ENCODE measurements around the gene BLVRB. TPM values are rescaled to one million over a fixed set of nuclear protein-coding genes. Genes with fewer than 3 reads are reported as not detected.
A peak's percentile ranks its signal among the peaks of the same experiment; 100 is the strongest.
"Not testable (repeated sequence)": the region's sequence is repeated elsewhere in the genome, so short reads cannot be mapped to it uniquely, and the experiment has no call there.

BLVRB gene
- total RNA-seq, 2 donors from 2014 or later: 79.8 to 109 TPM

- Histone ChIP-seq H3K9me3 (no peaks in the 10 kb centered on the region), H3K27ac (no peak overlapping the region), H3K27me3 (no peaks in the 10 kb centered on the region), H3K36me3 (replicated peaks in 1 of 2; ENCODE audit: insufficient read depth in 1 of 2, low read depth in 2 of 2) (no peaks in the 10 kb centered on the region), H3K4me3 (no peak overlapping the region), H3K4me1 (no peaks in the 10 kb centered on the region)
- intact Hi-C loops (cut with DNase I): no loop called here
- DNase-seq: no peak
- ATAC-seq: no peak
- WGBS, 2 donors: 50 to 67% methylated on average over 1 to 9 of the region's 9 CpGs
- TF ChIP-seq POLR2A (IDR thresholded peaks at IDR 0.05): no peak
- TF ChIP-seq CTCF (IDR thresholded peaks at IDR 0.05): no peak
Observed at GRCh38 chr19:40506099-40506498, 40.6 kb upstream of the BLVRB start.

GRCh38 chr19:40503320-40503695 lies 37.8 kb upstream of the BLVRB start:
- no peak for TF ChIP-seq CTCF (IDR thresholded peaks at IDR 0.05)
- TF ChIP-seq POLR2A (IDR thresholded peaks at IDR 0.05): no peak
- DNase-seq: peak in 3 of 4 donors; percentile 23 to 40 (median 24)
- intact Hi-C loops (cut with DNase I): no loop called here
- Histone ChIP-seq H3K27me3 (no peaks in the 10 kb centered on the region), H3K4me3 (no peak overlapping the region), H3K9me3 (no peaks in the 10 kb centered on the region), H3K4me1 (no peaks in the 10 kb centered on the region), H3K27ac (no peak overlapping the region), H3K36me3 (replicated peaks in 1 of 2; ENCODE audit: insufficient read depth in 1 of 2, low read depth in 2 of 2) (no peaks in the 10 kb centered on the region)
- no peak for ATAC-seq
- 54 to 55% methylated on average over 1 of the region's 1 CpG for WGBS, 2 donors

- no peaks in the 10 kb centered on the region for H3K36me3 ChIP-seq (replicated peaks in 1 of 2; ENCODE audit: insufficient read depth in 1 of 2, low read depth in 2 of 2)
- ATAC-seq: peak; percentile 40
- H3K9me3 ChIP-seq: no peaks in the 10 kb centered on the region
- intact Hi-C loops (cut with DNase I): no loop called here
- H3K4me3 ChIP-seq: no peak overlapping the region
- H3K4me1 ChIP-seq: no peaks in the 10 kb centered on the region
- WGBS, 2 donors: 43 to 59% methylated on average over 5 to 6 of the region's 6 CpGs
- no peaks in the 10 kb centered on the region for H3K27me3 ChIP-seq
- TF ChIP-seq POLR2A (IDR thresholded peaks at IDR 0.05): no peak
- peak in 2 of 7 experiments; percentile 13 to 21 for TF ChIP-seq CTCF (IDR thresholded peaks at IDR 0.05)
- H3K27ac ChIP-seq: no peak overlapping the region
- peak in 3 of 4 donors; percentile 38 to 59 (median 48) for DNase-seq
Observed at GRCh38 chr19:40502647-40503319, 37.2 kb upstream of the BLVRB start.

GRCh38 chr19:40502081-40502480 lies 36.5 kb upstream of the BLVRB start:
- WGBS, 2 donors: 82% methylated on average over 13 of the region's 13 CpGs; no CpG with 5 or more reads in 1 of the 2 donors
- intact Hi-C loops (cut with DNase I): no loop called here
- Histone ChIP-seq H3K36me3 (replicated peaks in 1 of 2; ENCODE audit: insufficient read depth in 1 of 2, low read depth in 2 of 2) (no peaks in the 10 kb centered on the region), H3K9me3 (no peaks in the 10 kb centered on the region), H3K27ac (no peak overlapping the region), H3K4me1 (no peaks in the 10 kb centered on the region), H3K27me3 (no peaks in the 10 kb centered on the region), H3K4me3 (no peak overlapping the region)
- TF ChIP-seq CTCF (IDR thresholded peaks at IDR 0.05) (no peak), POLR2A (IDR thresholded peaks at IDR 0.05) (no peak)
- ATAC-seq (no peak), DNase-seq (no peak)

GRCh38 chr19:40501599-40501998 lies 36.1 kb upstream of the BLVRB start:
- no peak for DNase-seq
- no peak overlapping the region for H3K27ac ChIP-seq
- TF ChIP-seq CTCF (IDR thresholded peaks at IDR 0.05) (no peak), POLR2A (IDR thresholded peaks at IDR 0.05) (no peak)
- no peak for ATAC-seq
- WGBS, 2 donors: 82 to 84% methylated on average over 4 of the region's 4 CpGs
- no peaks in the 10 kb centered on the region for H3K36me3 ChIP-seq (replicated peaks in 1 of 2; ENCODE audit: insufficient read depth in 1 of 2, low read depth in 2 of 2)
- no peaks in the 10 kb centered on the region for H3K4me1 ChIP-seq
- no peak overlapping the region for H3K4me3 ChIP-seq
- H3K27me3 ChIP-seq: no peaks in the 10 kb centered on the region
- intact Hi-C loops (cut with DNase I): no loop called here
- H3K9me3 ChIP-seq: no peaks in the 10 kb centered on the region

GRCh38 chr19:40500678-40501530 lies 35.4 kb upstream of the BLVRB start:
- H3K36me3 ChIP-seq (replicated peaks in 1 of 2; ENCODE audit: insufficient read depth in 1 of 2, low read depth in 2 of 2); H3K9me3 ChIP-seq; DNase-seq; H3K27me3 ChIP-seq; H3K4me3 ChIP-seq; intact Hi-C loops (cut with DNase I); H3K4me1 ChIP-seq; ATAC-seq; H3K27ac ChIP-seq: not testable (repeated sequence)
- 78 to 79% methylated on average over 8 of the region's 8 CpGs for WGBS, 2 donors
